AG10803 (cell line): Measurements from ENCODE around the gene SF3A1.
A peak's percentile ranks its signal among the peaks of the same experiment; 100 is the strongest.

Experiments
- DNase-seq: peaks from one replicate; pipeline ENCODE4 v3.0.0; 2010; ENCODE audit warnings: low read depth
- H3K4me3 ChIP-seq: 2 replicates; pipeline ENCODE4 v1.5.1; 2011; ENCODE audit warnings: mild to moderate bottlenecking, low read length, control low read depth
- CTCF ChIP-seq: conservative IDR thresholded peaks from 2 replicates; pipeline ENCODE4 v1.5.1; 2011; ENCODE audit warnings: mild to moderate bottlenecking, low read length, control low read depth, inconsistent platforms

SF3A1 gene

DNA sequence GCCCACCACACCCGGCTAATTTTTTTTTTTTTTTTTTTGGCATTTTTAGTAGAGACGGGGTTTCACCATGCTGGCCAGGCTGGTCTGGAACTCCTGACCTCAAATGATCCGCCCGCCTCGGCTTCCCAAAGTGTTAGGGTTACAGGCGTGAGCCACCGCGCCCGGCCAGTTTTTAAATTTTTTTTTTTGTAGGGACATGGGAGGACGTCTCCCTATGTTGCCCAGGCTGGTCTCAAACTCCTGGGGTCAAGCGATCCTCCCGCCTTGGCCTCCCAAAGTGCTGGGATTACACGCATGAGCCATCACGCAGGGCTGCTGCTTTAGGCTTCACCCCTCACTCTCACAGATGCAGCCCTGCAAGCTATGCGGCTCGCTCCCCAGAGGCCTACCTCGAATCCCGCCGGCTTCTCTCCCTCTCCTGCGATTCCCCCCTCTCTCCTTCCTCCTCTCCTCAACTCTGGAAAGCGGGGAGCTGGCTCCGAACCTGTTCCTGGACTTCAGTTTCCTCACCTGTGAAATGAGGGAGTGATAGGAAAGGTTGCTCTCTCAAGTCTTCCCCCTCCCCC, 1.0 kb upstream of the SF3A1 start:
- no peak overlapping the region for H3K4me3 ChIP-seq
- DNase-seq, result no peak
- TF ChIP-seq CTCF, result no peak

- H3K4me3 ChIP-seq, result peak overlapping the region; percentile 72
- no peak for TF ChIP-seq CTCF
- peak; percentile 7 for DNase-seq
Observed at GRCh38 chr22:30357236-30357570, 509 bp upstream of the SF3A1 start.

DNA sequence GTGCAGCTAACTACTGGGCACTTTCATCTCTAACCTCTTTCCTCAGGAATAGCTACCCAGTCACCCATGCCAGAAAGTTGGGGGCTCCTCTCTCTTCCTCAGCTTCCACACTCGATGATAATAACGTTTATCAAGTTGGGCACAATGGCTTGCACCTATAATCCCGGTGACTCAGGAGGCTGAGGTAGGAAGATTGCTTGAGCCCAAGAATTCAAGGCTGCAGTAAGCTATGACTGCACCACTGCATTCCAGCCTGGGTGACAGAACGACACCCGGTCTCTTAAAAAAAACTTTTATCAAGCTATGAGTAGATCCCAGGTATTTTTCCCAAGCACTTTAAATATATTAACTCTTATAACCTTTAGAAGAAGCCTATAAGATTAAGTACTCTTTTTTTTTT, 2.0 kb downstream of the SF3A1 start:
- H3K4me3 ChIP-seq, result no peak overlapping the region
- no peak for TF ChIP-seq CTCF
- no peak for DNase-seq

DNA sequence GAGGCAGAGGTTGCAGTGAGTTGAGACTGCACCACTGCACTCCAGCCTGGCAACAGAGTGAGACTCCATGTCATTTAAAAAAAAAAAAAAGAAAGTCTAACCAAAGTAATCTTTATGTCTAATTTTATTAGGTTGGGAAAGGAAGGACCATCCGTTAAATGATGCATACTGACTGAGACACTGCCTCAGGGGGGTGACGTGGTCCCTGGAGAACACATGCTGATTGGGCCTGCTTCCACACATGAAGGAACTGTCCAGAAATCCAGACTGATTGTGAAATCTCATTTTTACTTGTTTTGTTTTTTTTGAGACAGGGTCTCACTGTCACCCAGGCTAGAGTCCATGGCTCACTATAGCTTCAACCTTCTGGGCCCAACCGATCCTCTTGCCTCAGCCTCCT, 5.5 kb downstream of the SF3A1 start:
- no peak overlapping the region for H3K4me3 ChIP-seq
- no peak for TF ChIP-seq CTCF
- DNase-seq, result peak; percentile 59

DNA sequence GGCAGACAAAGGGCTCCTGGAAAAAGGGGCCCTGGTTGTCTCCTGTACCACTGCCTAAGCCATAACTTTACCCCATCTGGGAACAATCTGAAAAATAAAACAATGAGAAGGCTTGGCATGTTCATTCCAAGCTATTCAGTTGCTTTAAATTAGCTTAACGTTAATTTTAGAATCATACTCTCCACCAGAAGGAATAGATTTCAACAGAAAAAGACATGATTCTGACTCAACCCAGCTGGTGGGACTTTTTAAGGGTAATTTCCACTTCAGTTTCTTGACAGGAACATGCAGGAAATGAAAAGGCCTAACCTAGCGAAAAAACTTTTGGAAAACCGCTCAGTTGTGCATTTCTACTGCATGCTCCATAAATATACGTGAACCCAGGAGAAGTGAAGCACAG, 7.9 kb downstream of the SF3A1 start:
- TF ChIP-seq CTCF, result no peak
- H3K4me3 ChIP-seq, result no peak overlapping the region
- DNase-seq, result peak; percentile 71

DNA sequence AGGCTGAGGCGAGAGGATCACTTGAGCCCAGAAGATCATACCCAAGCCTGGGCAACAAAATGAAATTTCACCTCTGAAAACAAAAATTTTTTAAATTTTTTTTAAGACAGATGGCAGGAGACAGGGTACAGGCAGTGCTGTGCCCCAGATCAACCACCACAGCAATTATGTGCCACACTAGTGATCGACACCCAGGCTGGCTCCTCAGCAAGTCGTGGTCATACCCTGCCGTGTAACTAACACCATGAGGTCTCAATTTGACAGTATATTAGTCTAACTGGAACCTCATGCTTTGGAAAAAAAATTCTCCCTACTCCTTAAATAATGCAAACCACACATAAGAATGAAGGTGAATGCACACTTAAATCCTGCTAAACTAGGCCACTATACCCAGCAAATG, 8.3 kb downstream of the SF3A1 start:
- no peak for DNase-seq
- TF ChIP-seq CTCF, result no peak
- H3K4me3 ChIP-seq, result no peak overlapping the region

GRCh38 chr22:30347255-30347892, 9.3 kb downstream of the SF3A1 start:
- H3K4me3 ChIP-seq, result no peak overlapping the region
- no peak for DNase-seq
- no peak for TF ChIP-seq CTCF
